NCI-H187 (cell line): ENCODE measurements around the gene PRDM11.
"Not testable (repeated sequence)": the region's sequence is repeated elsewhere in the genome, so short reads cannot be mapped to it uniquely, and the experiment has no call there.

Source experiments
- DNase-seq, 2 experiments: peaks; one replicate each; lab custom pipeline; 2025; lab: John Stamatoyannopoulos, UW

PRDM11 gene

DNA sequence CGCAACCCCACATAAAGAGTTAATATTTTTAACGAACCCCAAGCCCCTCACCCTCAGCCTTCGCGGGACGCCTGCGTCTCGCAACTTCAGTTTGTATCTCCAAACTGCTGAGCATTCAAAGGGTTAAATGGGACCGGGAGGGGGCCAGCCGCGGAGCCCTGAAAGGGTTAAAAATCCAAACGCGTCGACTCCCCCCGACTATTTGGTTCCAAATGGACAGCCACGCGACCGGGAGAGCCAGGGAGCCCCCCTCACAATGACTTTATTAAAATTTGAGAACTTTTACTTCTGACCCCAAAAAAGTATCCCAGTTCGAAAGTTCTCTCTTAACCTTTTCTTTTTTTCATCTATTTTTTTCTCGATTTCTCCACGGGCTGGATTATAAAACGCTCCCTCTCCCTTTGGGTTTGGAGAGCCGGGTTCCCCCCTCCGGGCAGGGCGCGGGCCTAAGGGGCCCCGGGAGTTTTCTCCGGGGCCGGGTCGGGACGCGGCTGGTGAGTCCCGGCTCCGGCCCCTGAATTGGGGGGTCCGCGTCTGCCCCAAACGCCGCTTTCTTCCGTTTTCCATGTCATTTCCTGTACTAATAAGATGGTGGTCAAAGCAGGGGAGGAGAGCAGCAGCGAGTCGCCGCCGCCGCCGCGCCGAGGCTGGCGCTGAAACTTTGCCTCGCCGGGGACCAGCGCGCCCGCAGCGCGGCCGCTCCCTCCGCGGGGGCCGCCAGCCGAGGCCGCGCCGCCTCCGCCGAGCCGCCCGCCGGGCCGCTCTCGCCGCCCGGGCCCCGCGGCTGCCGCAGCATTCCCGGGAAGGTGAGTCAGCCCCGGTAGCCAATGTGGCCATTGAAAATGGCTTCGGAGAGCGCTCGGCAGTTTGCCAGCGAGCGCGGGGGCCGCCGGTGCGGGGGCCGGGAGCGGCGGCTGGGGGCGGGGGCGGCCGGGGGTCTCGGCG is at the start of gene PRDM11:
TSS of gene PRDM11 (plus strand) at position 568 of the 945 bp plus-strand sequence. CDS start 35,128 bp downstream, outside the sequence.
- no peak for DNase-seq

DNA sequence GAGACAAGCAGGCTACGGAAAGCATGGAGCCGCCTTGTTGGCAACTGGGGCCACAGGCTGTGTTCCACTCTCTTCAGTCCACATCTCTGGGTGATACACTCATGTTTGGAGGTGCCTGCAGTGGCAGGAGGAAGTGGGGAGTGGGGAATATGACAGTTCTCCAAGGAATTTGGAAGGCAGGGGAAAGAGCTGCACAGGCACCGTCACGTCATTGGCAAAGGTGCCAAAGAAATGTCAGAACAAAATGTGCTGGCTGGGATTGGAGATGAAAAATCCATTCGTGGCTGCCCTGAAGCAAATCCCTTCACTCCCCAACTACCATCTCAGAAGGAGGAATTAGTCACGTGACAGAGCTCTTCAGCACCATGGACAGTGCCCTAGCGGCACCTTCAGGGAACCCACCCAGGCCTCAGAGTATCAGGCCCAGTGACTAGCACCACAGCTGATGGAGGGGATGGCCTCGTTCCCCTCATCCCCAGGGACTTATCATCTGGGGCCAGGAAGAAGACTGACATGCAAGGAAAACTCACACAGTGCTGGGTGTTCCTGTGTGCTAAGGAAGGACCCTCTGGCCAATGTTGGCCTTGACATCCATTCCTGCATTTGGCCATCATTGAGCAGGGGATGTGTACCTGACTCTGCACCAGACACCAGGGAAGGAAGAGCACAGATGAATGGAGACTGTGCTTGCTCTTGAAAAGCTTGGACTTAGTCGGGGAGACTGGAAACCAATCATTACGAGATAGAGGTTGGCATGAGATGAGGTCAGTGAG is 48.5 kb upstream of the PRDM11 start:
- no peak for DNase-seq

DNA sequence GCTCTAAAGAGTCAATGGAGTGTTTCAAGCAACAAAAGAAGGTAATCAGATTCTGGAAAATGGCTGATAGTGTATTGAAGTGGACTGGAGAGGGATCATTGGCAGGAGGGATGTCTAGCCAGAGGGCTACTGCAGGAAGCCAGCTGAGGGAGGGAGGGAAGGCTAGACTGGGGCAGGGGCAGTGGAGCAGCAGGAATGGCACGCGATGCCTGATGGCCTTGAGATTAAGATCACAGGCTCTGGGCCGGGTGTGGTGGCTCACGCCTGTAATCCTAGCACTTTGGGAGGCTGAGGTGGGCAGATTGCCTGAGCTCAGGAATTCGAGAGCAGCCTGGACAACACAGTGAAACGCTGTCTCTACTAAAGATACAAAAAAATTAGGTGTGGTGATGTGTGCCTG is 47.5 kb upstream of the PRDM11 start:
- DNase-seq: no peak

- DNase-seq: no peak
Observed at GRCh38 chr11:45100339-45100738, 46.1 kb upstream of the PRDM11 start.

GRCh38 chr11:45102361-45102809 is 44.1 kb upstream of the PRDM11 start:
- DNase-seq: no peak

GRCh38 chr11:45102810-45103621 is 43.4 kb upstream of the PRDM11 start:
- DNase-seq: peak in 1 of 2 experiments; percentile 38

- DNase-seq: no peak
Observed at GRCh38 chr11:45104006-45104789, 42.2 kb upstream of the PRDM11 start.

GRCh38 chr11:45104790-45105084 is 41.7 kb upstream of the PRDM11 start:
- no peak for DNase-seq

DNA sequence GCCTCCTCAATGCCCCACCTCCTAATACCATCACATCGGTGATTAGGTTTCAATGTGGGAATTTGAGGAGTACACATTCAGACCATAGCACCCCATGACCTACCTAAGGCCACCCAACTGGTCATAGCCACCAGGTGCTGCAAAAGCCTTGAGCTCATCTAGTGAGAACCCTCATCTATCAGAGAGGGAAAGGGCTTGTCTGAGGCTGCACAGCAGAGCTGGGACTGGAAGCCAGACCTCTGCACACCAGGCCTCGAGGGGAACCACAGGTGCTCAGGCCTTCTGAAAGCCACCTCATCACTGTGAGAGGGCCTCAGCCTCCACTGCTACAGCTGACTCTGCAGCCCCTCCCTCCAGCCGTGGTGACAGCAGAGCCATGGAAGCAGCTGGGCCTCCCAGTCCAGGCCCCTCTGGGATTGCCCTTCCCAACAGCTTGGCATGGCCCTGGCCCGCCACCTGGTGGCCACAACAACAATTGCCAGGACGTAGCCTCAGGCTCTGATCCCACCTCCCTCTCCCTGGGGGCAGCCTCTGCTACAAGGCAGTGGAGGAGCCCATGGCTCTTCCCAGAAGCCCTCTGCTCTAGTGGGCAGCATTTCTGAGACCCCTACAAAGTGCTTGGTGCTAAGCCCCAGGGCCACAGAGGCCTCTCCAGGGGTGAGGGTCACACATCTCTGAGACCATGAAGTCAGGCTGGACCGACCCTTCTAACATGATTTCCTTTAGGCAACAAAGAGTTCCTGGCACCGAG is 41.0 kb upstream of the PRDM11 start:
- peak; percentile 43 to 85 for DNase-seq

GRCh38 chr11:45105984-45106375 is 40.5 kb upstream of the PRDM11 start:
- DNase-seq: no peak

GRCh38 chr11:45106440-45106839 is 40.0 kb upstream of the PRDM11 start:
- no peak for DNase-seq

DNA sequence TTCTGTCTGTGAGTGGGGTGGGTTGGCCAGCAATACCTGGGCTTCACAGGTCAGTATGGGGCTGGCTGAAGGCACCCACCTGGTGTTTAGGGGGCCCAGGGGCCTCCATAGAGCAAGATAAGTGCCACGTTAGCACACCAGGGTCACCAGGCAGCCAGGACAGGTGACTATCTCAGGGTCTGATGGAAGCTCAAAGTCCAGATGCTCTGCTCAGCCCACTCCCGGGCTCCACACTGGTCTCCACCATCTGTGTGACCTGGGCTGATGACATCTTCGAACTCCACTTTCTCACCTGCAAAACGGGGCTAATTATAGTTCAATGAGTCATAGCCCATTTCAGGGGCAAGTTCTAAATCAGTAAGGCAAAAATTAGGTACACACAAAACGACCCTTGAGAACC is 39.4 kb upstream of the PRDM11 start:
- no peak for DNase-seq

DNA sequence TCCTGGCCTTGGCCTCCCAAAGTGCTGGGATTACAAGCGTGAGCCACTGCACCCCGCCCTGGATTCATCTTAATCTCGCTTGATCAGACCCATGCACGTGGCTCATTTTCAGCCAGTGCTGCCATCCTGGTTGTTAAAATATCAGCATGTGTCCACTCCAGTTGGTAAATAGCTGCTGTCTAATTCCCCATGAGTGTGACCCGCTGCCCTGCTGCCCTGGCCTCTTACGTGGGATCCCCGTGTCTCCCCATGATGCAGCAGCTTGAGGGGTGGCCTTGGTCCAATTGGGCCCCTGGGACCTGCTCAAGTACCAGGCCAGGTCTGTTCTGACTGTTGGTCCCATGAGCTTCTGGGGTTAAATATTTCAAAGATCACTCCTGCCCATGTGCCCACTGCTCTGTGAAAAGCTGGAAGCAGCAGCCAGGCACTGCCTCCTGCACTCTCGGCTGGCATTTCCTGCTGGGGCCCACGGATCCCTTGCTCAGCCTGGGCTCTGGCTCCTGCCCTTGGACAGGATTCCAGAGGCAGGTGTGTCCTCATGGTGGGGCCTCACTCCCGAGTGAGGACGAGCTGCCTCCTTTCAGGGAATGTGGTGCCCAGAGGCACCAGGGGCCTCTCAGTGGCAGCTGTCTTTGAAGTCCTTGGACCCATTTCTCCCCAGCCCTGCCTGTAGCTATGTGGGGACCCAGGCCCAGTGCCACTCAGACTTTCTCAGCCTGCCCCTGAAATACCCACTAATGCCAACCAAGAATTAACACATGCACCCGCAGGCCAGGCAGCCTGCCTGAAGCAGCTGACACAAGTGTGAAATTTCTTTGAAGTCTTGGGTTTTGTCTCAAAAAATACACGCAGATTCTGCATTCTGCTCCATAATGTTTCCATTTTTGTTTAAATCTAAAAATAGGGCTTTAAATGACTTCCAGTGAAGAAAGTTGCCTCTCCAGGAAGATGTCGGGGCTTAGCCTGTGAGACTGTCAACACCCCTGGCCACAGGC is 38.1 kb upstream of the PRDM11 start:
- DNase-seq: no peak

GRCh38 chr11:45109400-45109799 is 37.0 kb upstream of the PRDM11 start:
- no peak for DNase-seq

GRCh38 chr11:45110562-45110961 is 35.9 kb upstream of the PRDM11 start:
- peak in 1 of 2 experiments; percentile 40 for DNase-seq

DNA sequence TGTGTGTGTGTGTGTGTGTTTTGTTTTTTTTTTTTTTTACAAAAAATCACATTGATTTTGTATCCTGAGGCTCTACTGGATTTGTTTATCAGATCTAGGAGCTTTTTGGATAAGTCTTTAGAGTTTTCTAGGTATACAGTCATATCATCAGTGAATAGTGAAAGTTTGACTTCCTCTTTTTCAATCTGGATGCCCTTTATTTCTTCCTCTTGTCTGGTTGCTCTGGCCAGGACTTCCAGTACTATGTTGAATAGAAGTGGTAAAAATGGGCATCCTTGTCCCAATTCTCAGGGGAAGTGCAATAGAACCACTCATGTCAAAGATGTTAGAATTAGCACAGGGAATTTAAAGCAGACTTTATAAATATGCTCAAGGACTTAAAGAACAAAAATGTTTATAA is 32.6 kb upstream of the PRDM11 start:
- no peak for DNase-seq

GRCh38 chr11:45127836-45128235 is 18.6 kb upstream of the PRDM11 start:
- not testable (repeated sequence) for DNase-seq

GRCh38 chr11:45133878-45134277 is 12.6 kb upstream of the PRDM11 start:
- DNase-seq: no peak

DNA sequence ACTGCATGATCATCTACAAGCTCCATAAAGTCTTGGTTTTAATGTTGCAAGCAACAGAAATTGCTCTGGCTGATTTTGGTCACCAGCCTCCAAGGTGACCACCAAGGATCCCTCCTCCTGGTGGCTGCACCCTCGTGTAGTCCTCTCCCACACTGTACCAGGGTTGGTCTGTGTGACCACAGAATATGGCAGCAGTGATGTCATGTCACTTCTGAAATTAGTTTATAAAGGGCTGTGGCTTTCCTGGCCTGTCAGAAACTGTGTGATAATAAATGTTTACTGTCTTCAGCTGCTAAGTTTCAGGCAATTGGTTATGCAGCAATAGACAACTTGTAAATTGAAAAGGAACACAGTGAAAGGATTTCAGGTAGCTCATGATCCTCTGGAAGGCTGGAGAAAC is 5.3 kb upstream of the PRDM11 start:
- no peak for DNase-seq
